NOMO-1 treated with dmso at 0.1 percent for 144 hours (cell line): Measurements from ENCODE around the gene BMP8A.
"Not testable (repeated sequence)": the region's sequence is repeated elsewhere in the genome, so short reads cannot be mapped to it uniquely, and the experiment has no call there.

Experiments
- DNase-seq: peaks from one replicate; lab custom pipeline; 2025; ENCODE audit not compliant: unreplicated experiment; lab: John Stamatoyannopoulos, UW

Gene BMP8A

DNA sequence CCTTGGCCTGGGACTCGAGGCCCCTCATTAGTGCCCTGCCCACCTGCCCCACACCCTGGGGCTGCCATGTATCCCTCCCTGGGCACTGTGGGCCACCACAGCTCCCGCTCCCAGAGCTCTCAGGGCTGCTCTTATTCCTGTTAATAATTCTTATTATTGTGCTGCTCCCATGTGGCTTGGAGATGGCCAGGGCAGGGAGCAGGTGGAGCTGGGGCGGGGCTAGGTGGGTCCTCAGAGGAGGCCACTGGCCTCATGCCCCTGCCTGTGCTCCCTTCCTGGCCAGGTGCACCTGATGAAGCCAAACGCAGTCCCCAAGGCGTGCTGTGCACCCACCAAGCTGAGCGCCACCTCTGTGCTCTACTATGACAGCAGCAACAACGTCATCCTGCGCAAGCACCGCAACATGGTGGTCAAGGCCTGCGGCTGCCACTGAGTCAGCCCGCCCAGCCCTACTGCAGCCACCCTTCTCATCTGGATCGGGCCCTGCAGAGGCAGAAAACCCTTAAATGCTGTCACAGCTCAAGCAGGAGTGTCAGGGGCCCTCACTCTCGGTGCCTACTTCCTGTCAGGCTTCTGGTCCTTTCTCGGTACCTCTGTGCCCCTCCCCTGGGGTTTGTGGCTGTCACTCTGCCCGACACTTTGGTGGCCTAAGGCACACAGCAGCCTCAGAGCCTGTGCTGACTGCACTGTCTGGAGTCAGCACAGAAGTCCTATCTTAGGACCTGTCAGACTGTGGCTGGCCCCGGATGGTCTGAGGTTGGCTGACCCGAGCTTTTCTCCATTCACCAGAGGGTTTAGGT lies 34.1 kb downstream of the BMP8A start:
- DNase-seq, result no peak

DNA sequence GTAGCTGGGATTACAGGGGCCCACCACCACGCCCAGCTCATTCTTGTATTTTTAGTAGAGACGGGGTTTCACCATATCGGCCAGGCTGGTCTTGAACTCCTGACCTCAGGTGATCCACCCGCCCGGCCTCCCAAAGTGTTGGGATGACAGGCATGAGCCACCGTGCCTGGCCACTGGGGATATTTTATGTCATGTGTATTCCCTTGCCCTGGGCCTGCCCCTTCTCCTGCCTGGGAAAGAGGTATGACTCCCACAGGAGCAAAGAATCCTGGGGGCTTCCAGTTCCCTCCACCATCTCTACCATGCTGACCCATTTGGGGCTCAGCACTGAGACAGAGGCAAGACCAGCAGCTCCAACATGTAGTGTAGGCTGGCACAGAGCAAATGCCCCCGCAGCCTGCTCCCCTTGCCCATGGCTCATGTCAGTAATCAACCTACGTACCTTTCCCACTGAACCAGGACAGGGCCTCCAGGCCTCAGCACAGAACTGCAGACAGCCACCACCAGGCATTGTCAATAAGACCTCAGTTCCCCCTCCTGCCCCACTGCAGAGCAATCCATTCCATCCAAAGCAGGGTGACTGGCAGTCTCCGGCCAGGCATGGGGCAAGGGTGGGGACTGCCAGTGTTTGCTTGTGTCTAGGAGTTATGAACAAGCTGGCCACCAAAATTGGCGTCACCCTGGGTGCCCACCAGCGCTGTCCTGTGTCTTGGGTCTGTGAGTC lies 35.2 kb downstream of the BMP8A start:
- DNase-seq, result no peak

DNA sequence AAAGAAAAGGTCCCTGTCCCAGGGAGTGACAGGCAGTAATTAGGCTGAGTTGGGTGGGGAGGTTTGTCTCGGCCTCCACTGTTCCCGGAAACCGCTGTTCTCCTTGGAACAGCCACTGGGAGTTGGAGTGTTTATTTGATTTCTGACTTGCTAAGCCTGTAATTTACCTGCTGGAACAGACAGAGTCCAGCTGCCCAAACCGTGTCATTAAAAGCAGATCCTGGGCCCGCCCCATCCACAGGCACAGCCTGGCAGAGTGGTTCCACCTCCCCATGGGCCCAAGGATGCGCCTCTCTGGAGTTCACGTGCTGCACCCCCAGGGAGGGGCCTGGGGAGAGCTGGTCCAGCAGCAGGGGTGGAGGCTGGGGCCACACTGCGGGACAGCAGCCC lies 35.7 kb downstream of the BMP8A start:
- not testable (repeated sequence) for DNase-seq

DNA sequence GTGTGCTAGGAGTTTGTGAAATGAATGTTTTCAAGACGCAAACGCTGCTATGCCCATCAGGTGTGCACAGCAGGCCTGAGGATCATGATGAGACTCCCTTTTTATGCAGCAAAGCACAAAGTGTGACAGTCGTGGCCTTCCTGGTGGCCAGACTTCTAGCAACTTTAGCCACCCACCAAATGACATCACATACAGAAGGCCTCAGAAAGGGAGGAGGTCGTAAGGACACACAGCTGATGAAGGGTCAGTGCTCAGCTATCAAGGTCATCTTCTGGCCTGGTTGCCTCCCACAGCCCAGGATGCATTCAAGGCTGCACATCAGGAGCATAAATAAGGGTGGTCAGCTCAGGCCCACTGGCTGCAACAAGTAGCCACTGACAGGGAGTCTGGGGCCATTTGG lies 36.6 kb downstream of the BMP8A start:
- no peak for DNase-seq

GRCh38 chr1:39529901-39530535 lies 38.6 kb downstream of the BMP8A start:
- peak; percentile 37 for DNase-seq

- DNase-seq, result no peak
Observed at GRCh38 chr1:39531526-39531925, 40.1 kb downstream of the BMP8A start.

GRCh38 chr1:39533442-39533841 lies 42.0 kb downstream of the BMP8A start:
- DNase-seq, result no peak

DNA sequence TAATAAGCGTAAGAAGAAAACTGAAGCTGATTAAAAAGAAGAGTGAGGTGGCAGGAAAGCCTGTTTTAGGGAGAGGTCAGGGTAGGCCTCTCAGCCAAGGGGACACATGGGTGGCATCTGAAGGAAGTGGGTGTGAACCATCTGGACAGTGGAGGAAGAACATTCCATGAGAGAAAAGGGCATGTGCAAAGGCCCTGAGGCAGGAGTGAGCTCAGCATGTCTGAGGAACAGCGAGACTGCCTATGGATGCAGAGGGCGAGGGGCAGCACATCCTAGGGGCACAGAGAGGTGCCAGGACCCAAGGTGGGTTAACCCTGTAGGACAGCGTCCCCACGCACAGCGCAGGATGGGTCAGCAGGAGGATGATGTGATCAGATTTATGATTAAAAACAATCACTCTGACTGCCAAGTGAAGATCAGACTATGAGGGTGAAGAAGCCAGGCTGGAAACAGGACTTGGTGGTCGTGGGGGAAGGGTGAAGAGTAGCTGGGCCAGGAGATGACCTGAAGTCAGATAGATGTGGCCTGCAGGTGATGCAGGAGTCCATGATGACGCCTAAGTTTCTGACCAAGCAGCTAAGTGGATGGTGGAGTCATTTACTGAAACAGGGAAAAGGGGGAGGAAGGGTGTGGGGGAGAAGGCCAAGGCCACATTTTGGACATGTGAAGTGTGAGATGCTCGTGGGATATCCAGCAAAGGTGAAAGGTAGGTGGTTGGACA lies 47.3 kb downstream of the BMP8A start:
- DNase-seq, result no peak

- DNase-seq, result peak; percentile 34
Observed at GRCh38 chr1:39539252-39539790, 47.9 kb downstream of the BMP8A start.

- DNase-seq, result peak; percentile 41
Observed at GRCh38 chr1:39540504-39541031, 49.1 kb downstream of the BMP8A start.

DNA sequence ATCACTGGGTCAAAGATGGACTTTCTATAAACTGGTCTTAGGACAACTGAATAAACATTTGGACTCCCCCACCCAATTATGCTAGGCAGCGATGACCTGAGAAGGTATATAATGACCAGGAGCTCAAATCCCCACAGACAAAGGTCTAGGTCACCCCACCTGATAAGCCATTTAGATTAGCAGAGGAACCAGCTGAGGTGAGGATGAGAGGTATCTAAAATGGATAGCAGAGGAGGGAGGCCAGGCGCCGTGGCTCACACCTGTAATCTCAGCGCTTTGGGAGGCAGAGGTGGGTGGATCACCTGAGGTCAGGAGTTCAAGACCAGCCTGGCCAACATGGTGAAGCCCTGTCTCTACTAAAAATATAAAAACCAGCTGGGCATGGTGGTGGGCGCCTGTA lies 51.5 kb downstream of the BMP8A start:
- no peak for DNase-seq

- DNase-seq, result no peak
Observed at GRCh38 chr1:39544327-39544726, 52.9 kb downstream of the BMP8A start.

GRCh38 chr1:39545531-39545930 lies 54.1 kb downstream of the BMP8A start:
- no peak for DNase-seq

GRCh38 chr1:39554277-39554676 lies 62.8 kb downstream of the BMP8A start:
- DNase-seq, result no peak

- DNase-seq, result no peak
Observed at GRCh38 chr1:39561279-39561678, 69.8 kb downstream of the BMP8A start.

DNA sequence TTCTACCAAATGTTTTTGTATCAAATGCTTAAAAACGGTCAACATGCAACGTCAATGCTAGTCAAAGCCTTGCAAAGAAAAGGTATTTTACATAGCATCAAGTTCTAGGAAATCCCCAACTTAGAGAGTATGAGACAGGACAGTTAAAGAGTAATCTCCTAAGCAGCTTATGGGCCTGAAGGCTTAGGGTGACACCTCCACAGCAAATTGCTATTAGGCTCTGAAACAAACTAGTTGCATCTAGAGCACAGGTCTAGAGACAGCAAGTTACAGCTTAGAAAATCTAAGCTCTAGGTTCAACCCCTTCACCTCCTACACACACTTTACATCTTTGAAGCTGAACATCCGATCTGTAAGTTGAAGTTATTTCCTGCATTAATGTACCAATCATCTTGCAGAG lies 71.5 kb downstream of the BMP8A start:
- no peak for DNase-seq

DNA sequence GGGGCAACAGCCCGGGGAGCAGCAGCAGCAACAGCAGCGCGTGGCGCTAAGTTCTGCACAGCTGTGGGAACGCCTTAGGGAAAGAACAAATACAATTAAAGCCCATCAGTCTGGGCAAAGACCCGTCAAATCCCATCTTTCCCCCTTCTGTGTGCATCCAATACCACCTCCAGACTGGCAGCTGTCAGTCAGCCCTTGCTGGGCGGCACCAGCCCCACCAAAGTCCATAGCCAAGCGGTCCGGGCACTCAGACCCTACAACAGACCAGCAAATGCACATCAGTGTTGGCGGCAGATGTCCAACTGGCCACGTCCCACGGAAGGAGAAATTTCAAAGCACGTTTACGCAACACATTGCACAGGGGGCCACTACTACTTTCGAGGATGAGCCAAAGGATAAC lies 72.2 kb downstream of the BMP8A start:
- DNase-seq, result no peak

DNA sequence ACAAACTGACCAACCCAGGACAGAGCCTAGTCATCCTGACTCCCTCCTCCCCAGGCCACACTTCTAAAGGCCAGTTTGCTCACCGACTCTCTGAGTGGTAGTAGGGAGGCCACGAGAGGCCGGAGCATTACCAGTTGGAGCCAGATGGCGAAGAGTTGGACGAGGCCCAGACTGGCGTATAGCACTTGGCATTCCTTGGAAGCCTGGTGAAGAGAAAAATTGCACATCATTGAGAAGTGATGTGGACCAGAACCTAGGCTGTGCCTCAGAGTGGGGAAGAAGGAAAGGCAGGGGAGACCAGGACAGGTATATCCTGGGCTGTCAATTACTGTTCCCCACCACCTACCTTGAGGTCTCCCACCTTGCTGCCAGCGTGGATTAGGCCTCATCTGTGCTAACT lies 72.9 kb downstream of the BMP8A start:
- no peak for DNase-seq

DNA sequence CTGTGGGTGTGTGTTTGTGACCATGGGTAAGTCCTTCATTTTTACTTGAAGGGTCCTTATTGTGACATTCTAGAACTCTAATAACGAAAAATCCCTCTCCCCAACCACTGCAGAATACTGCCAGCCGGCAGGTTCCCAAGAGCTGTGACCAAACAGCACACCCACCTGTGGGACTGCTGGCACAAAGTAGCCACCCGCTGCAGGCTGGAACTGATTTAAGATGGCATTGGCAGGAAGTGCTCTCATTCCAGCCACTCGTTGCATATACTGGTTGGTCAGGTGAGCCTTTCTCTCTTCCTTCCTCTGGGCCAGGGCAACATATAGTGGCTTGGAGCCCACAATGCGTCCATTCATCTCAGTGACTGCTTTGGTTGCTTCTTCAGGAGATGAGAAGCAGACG lies 73.5 kb downstream of the BMP8A start:
- DNase-seq, result no peak

DNA sequence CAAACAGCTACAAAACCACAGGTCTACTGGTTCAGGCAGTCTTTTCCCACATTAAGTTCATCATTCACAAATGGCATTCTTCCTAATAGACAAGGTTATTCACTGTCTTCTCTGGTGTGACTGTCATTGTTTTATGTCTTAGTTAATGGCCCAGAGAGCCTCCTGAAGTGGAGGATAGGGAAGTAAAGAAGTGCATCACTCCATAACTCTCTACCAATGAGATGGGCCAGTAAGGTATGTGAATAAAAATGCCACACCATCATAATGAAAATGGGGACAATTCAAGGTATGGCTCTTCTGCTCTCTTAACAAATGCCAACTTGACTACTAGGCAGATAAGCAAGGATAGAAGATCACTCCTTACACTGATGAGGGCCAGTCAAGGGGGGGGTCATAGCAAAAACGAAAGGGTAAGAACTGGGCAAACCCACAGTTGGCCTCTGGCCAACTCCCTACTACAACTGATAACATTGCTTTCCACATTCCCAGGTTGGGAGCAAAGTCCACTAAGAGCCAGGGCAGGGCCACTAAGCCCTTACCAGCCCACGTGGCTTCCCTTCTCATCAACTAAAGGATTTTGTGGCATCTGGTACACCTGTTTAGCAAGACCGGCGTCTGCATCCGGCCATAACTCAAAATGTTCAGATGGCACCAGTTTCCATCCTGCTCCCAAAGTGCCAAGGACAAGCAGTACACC lies 75.2 kb downstream of the BMP8A start:
- no peak for DNase-seq
